Osteocyte (in vitro differentiated cells): ENCODE data around the gene HMCES. TPM values are rescaled to one million over a fixed set of nuclear protein-coding genes. Genes with fewer than 3 reads are reported as not detected.
A peak's percentile ranks its signal among the peaks of the same experiment; 100 is the strongest.

ENCODE experiments used
- DNase-seq: peaks from one replicate; pipeline ENCODE4 v3.0.0; 2021; ENCODE audit warnings: mixed read lengths; ENCODE audit not compliant: unreplicated experiment; ENCODE audit errors: extremely low spot score
- H3K27ac Mint-ChIP-seq: one replicate; pipeline ENCODE4 v1.8.0; 2021; ENCODE audit warnings: mild to moderate bottlenecking, mixed read lengths; ENCODE audit not compliant: unreplicated experiment
- H3K27me3 Mint-ChIP-seq: one replicate; pipeline ENCODE4 v1.8.0; 2021; ENCODE audit warnings: mixed read lengths; ENCODE audit not compliant: unreplicated experiment
- H3K36me3 Mint-ChIP-seq: one replicate; pipeline ENCODE4 v1.8.0; 2021; ENCODE audit warnings: mixed read lengths; ENCODE audit not compliant: unreplicated experiment
- H3K4me1 Mint-ChIP-seq: one replicate; pipeline ENCODE4 v1.8.0; 2021; ENCODE audit warnings: mixed read lengths; ENCODE audit not compliant: unreplicated experiment
- H3K4me3 Mint-ChIP-seq: one replicate; pipeline ENCODE4 v1.8.0; 2021; ENCODE audit warnings: mild to moderate bottlenecking, moderate library complexity, mixed read lengths; ENCODE audit not compliant: unreplicated experiment
- H3K9me3 Mint-ChIP-seq: one replicate; pipeline ENCODE4 v1.8.0; 2021; ENCODE audit warnings: mixed read lengths; ENCODE audit not compliant: unreplicated experiment
- CTCF ChIP-seq: fragments of 200-600 bp; sonication (generic); IDR thresholded peaks from 2 replicates; pipeline ENCODE4 v1.5.0; 2021; ENCODE audit warnings: antibody characterized with exemption, mild to moderate bottlenecking, moderate library complexity
- total RNA-seq: library from RNA; stranded (reverse); gene quantifications from 2 replicates; pipeline ENCODE4 v1.2.1, GENCODE V29; 2021

HMCES gene
- total RNA-seq, 1 donor from 2014 or later: 24.7 TPM

- no peak for TF ChIP-seq CTCF
- Mint-ChIP-seq H3K4me1 (no peaks in the 10 kb centered on the region), H3K9me3 (no peaks in the 10 kb centered on the region), H3K27me3 (no peaks in the 10 kb centered on the region), H3K27ac (no peak overlapping the region), H3K4me3 (no peak overlapping the region), H3K36me3 (peaks cover 69% of the 10 kb centered on the region)
- no peak for DNase-seq
These were observed 12.0 kb upstream of the HMCES start for GRCh38 chr3:129266651-129267050.

GRCh38 chr3:129268396-129268795 is 10.3 kb upstream of the HMCES start:
- TF ChIP-seq CTCF: no peak
- no peak for DNase-seq
- Mint-ChIP-seq H3K4me1 (no peaks in the 10 kb centered on the region), H3K9me3 (no peaks in the 10 kb centered on the region), H3K27me3 (no peaks in the 10 kb centered on the region), H3K4me3 (no peak overlapping the region), H3K27ac (no peak overlapping the region), H3K36me3 (peaks cover 69% of the 10 kb centered on the region)

DNA sequence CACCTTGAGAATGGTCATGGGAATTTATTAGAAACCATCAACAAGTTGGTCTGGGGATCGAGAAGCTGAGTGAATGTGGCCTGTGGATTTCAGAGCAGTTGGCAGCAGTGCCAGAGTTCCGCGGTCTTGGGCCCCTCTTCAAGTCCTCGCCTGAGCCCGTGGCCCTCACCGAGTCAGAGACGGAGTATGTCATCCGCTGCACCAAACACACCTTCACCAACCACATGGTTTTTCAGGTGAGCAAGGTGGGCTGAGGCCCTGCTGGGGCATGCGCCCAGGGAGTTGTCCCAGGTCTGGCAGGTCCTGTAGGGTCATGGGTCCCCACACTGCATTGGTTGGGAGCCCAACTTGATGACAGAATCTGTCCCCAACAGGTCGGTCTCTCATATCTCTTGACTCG is 7.0 kb upstream of the HMCES start:
- H3K4me3 Mint-ChIP-seq: no peak overlapping the region

DNA sequence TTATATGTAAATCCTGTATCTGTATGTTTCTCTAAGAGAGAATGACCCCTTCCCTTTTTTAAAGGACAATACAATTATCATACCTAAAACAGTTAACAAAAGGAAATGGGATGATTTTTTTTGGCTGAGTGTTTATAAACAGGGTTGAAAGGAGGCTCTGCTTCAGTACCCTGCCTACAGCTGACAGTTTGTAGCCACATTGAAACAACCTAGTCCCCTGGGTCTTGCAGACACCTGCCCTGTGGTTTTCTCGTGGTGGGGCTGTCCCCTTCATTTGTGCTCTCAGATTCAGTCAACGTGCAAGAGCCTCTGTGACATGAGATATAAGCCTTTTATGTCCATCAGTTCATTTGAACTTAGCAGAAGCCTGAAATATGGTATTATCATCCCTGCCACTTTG is 2.3 kb upstream of the HMCES start:
- Mint-ChIP-seq H3K9me3 (no peaks in the 10 kb centered on the region), H3K27ac (no peak overlapping the region), H3K4me1 (peaks cover 29% of the 10 kb centered on the region), H3K4me3 (no peak overlapping the region), H3K27me3 (no peaks in the 10 kb centered on the region), H3K36me3 (peaks cover 43% of the 10 kb centered on the region)
- no peak for TF ChIP-seq CTCF
- DNase-seq: no peak

More for the DNA sequence above, 7.0 kb upstream of the HMCES start:
- no peak for TF ChIP-seq CTCF
- H3K9me3 Mint-ChIP-seq: no peaks in the 10 kb centered on the region
- peaks cover 72% of the 10 kb centered on the region for H3K36me3 Mint-ChIP-seq
- H3K27me3 Mint-ChIP-seq: no peaks in the 10 kb centered on the region
- no peak for DNase-seq
- H3K4me1 Mint-ChIP-seq: no peaks in the 10 kb centered on the region
- no peak overlapping the region for H3K27ac Mint-ChIP-seq

- H3K9me3 Mint-ChIP-seq: no peaks in the 10 kb centered on the region
- peaks cover 30% of the 10 kb centered on the region for H3K4me1 Mint-ChIP-seq
- no peaks in the 10 kb centered on the region for H3K27me3 Mint-ChIP-seq
- DNase-seq: no peak
- TF ChIP-seq CTCF: no peak
- peaks cover 35% of the 10 kb centered on the region for H3K36me3 Mint-ChIP-seq
- peak overlapping the region; percentile 94 for H3K27ac Mint-ChIP-seq
- peak overlapping the region; percentile 91 for H3K4me3 Mint-ChIP-seq
These were observed 820 bp upstream of the HMCES start for GRCh38 chr3:129277829-129278271.
